Adipose tissue (tissue), 3 donors: Measurements from ENCODE around the gene CHAF1A. TPM values are rescaled to one million over a fixed set of nuclear protein-coding genes. Genes with fewer than 3 reads are reported as not detected.

Source experiments
- H3K27ac ChIP-seq: one replicate; pipeline ENCODE4 v1.5.1; 2013; ENCODE audit warnings: low read depth, low read length
- WGBS, 3 donors: extraction: QIAGEN DNeasy Blood & Tissue Kit; methylation state at CpG; one replicate each; pipeline ENCODE4 v1.1.7; 2013; 5-methylcytosine and 5-hydroxymethylcytosine counted together
- polyA plus RNA-seq, 3 donors: library from polyadenylated mRNA; stranded (reverse); fragments of 200-250 nt; gene quantifications; one replicate each; pipeline ENCODE4 v1.2.3, GENCODE V29; 2013
- donor health status: healthy with polysubstance abuse.
- donor health status: Bipolar disorder and iron deficiency.
- donor health status: healthy.

CHAF1A gene
- polyA plus RNA-seq, 3 donors = 3.0 to 7.9 (median 7.4) TPM

GRCh38 chr19:4464815-4465581 is 62.6 kb downstream of the CHAF1A start:
- no peak overlapping the region for H3K27ac ChIP-seq
- 77 to 85% (median 82%) methylated on average over 8 of the region's 8 CpGs for WGBS, 3 donors

GRCh38 chr19:4467835-4468234 is 65.4 kb downstream of the CHAF1A start:
- H3K27ac ChIP-seq = no peak overlapping the region
- 86 to 97% (median 90%) methylated on average over 3 of the region's 3 CpGs for WGBS, 3 donors

GRCh38 chr19:4471403-4472173 is 69.1 kb downstream of the CHAF1A start:
- peak overlapping the region; percentile 54 for H3K27ac ChIP-seq
- 1% methylated on average over 33 of the region's 33 CpGs for WGBS, 3 donors

- peak within 1 kb of the TSS; percentile 54 for H3K27ac ChIP-seq
- WGBS, 3 donors = 0 to 1% (median 1%) methylated on average over 47 to 70 of the region's 71 CpGs
Observed at GRCh38 chr19:4472174-4472974, 69.9 kb downstream of the CHAF1A start, which contains the start of gene HDGFL2. HDGFL2 (plus strand) TSS chr19:4472297; CDS start chr19:4472351, 54 bp downstream.

- no peak overlapping the region for H3K27ac ChIP-seq
- 23 to 30% (median 25%) methylated on average over 25 of the region's 25 CpGs for WGBS, 3 donors
Observed at GRCh38 chr19:4473011-4473762, 70.7 kb downstream of the CHAF1A start.

GRCh38 chr19:4473763-4474513 is 71.5 kb downstream of the CHAF1A start:
- 31 to 37% (median 36%) methylated on average over 23 of the region's 23 CpGs for WGBS, 3 donors
- no peak overlapping the region for H3K27ac ChIP-seq

GRCh38 chr19:4474514-4475022 is 72.1 kb downstream of the CHAF1A start:
- 31 to 42% (median 31%) methylated on average over 13 of the region's 13 CpGs for WGBS, 3 donors
- H3K27ac ChIP-seq = no peak overlapping the region

- WGBS, 3 donors = 85 to 89% (median 87%) methylated on average over 16 of the region's 16 CpGs
- no peak overlapping the region for H3K27ac ChIP-seq
Observed at GRCh38 chr19:4477034-4477801, 74.8 kb downstream of the CHAF1A start.

- no peak overlapping the region for H3K27ac ChIP-seq
- 92 to 95% (median 93%) methylated on average over 35 of the region's 35 CpGs for WGBS, 3 donors
Observed at GRCh38 chr19:4482721-4483364, 80.4 kb downstream of the CHAF1A start.

- 90 to 93% (median 91%) methylated on average over 19 of the region's 19 CpGs for WGBS, 3 donors
- no peak overlapping the region for H3K27ac ChIP-seq
Observed at GRCh38 chr19:4483385-4483784, 80.9 kb downstream of the CHAF1A start.

GRCh38 chr19:4487572-4487971 is 85.1 kb downstream of the CHAF1A start:
- no peak overlapping the region for H3K27ac ChIP-seq
- WGBS, 3 donors = 85 to 90% (median 88%) methylated on average over 11 of the region's 11 CpGs

GRCh38 chr19:4488496-4488895 is 86.1 kb downstream of the CHAF1A start:
- no peak overlapping the region for H3K27ac ChIP-seq
- WGBS, 3 donors = 92 to 95% (median 95%) methylated on average over 29 of the region's 29 CpGs

GRCh38 chr19:4491446-4491845 is 89.0 kb downstream of the CHAF1A start:
- 97 to 98% (median 97%) methylated on average over 20 to 21 of the region's 21 CpGs for WGBS, 3 donors
- no peak overlapping the region for H3K27ac ChIP-seq

GRCh38 chr19:4492337-4493103 is 90.1 kb downstream of the CHAF1A start:
- no peak overlapping the region for H3K27ac ChIP-seq
- 91 to 96% (median 92%) methylated on average over 3 of the region's 3 CpGs for WGBS, 3 donors
